Right ventricle myocardium superior (tissue), 1 donor: ENCODE results near the gene ARMH3. TPM values are rescaled to one million over a fixed set of nuclear protein-coding genes. Genes with fewer than 3 reads are reported as not detected.

ENCODE experiments used
- ATAC-seq: fragments of 200-7000 bp; cut with Tn5 transposase; one replicate; pipeline ENCODE4 v1.9.1; 2020; ENCODE audit warnings: mild to moderate bottlenecking; ENCODE audit not compliant: poor library complexity
- DNase-seq: peaks from one replicate; pipeline ENCODE4 v3.0.0-alpha.2; 2020
- intact Hi-C: fragments of 100-400 bp; cut with DNase I; formaldehyde crosslinking; loops from one replicate; pipeline ENCODE4 v1.11.2; 2022
- total RNA-seq: library from RNA; stranded (reverse); fragmentation: NEBNext Ultra II Directional; extraction: Animal tissue kit (Norgen Biotek cat#: 25700); gene quantifications from one replicate; pipeline ENCODE4 v1.2.1, GENCODE V29; 2021
- donor health status: DM: no; HTN: yes; CAD: no; lungs with severe emphysema.

Gene ARMH3
- total RNA-seq, 1 donor from 2014 or later = 55.1 TPM

GRCh38 chr10:101831169-101831811, 224.7 kb downstream of the ARMH3 start:
- no peak for ATAC-seq
- intact Hi-C loops = no loop called here
- DNase-seq = no peak

GRCh38 chr10:101830322-101831168, 225.4 kb downstream of the ARMH3 start:
- DNase-seq (peak; percentile 93), ATAC-seq (peak; percentile 73)
- intact Hi-C loops = no loop called here

GRCh38 chr10:101829561-101830315, 226.2 kb downstream of the ARMH3 start:
- intact Hi-C loops = no loop called here
- no peak for ATAC-seq
- DNase-seq = peak; percentile 63

- ATAC-seq (no peak), DNase-seq (peak; percentile 60)
- intact Hi-C loops = no loop called here
Measured at GRCh38 chr10:101828766-101829551, 227.0 kb downstream of the ARMH3 start.

GRCh38 chr10:101827919-101828600, 227.9 kb downstream of the ARMH3 start:
- DNase-seq = no peak
- ATAC-seq = no peak
- intact Hi-C loops = no loop called here

GRCh38 chr10:101826852-101827434, 229.0 kb downstream of the ARMH3 start:
- intact Hi-C loops = no loop called here
- DNase-seq = no peak
- no peak for ATAC-seq

GRCh38 chr10:101824736-101825135, 231.2 kb downstream of the ARMH3 start:
- ATAC-seq (no peak), DNase-seq (no peak)
- intact Hi-C loops = no loop called here

GRCh38 chr10:101818872-101819633, 236.9 kb downstream of the ARMH3 start:
- DNase-seq = no peak
- peak; percentile 3 for ATAC-seq

GRCh38 chr10:101818119-101818871, 237.7 kb downstream of the ARMH3 start, which contains the start of gene OGA:
TSS of gene OGA (minus strand) at chr10:101818444. CDS start at chr10:101818022, 422 bp downstream.
- ATAC-seq (peak; percentile 92), DNase-seq (peak; percentile 99)
- intact Hi-C loops = no loop called here

More at GRCh38 chr10:101818872-101819633, 236.9 kb downstream of the ARMH3 start:
- intact Hi-C loops = no loop called here

GRCh38 chr10:101817337-101818118, 238.4 kb downstream of the ARMH3 start:
- DNase-seq (peak; percentile 95), ATAC-seq (peak; percentile 49)
- intact Hi-C loops = no loop called here

GRCh38 chr10:101816913-101817336, 239.0 kb downstream of the ARMH3 start:
- intact Hi-C loops = no loop called here
- DNase-seq = no peak
- ATAC-seq = no peak

GRCh38 chr10:101816376-101816775, 239.6 kb downstream of the ARMH3 start:
- intact Hi-C loops = no loop called here
- ATAC-seq = no peak
- no peak for DNase-seq

GRCh38 chr10:101814466-101815071, 241.4 kb downstream of the ARMH3 start:
- intact Hi-C loops = no loop called here

GRCh38 chr10:101812606-101813005, 243.4 kb downstream of the ARMH3 start:
- ATAC-seq (peak; percentile 21), DNase-seq (no peak)
- intact Hi-C loops = no loop called here

More at GRCh38 chr10:101814466-101815071, 241.4 kb downstream of the ARMH3 start:
- DNase-seq (no peak), ATAC-seq (no peak)

- intact Hi-C loops = no loop called here
- DNase-seq (no peak), ATAC-seq (no peak)
Measured at GRCh38 chr10:101807158-101807557, 248.8 kb downstream of the ARMH3 start.
